ENCODE data around the gene CHSY3. TPM values are rescaled to one million over a fixed set of nuclear protein-coding genes. Genes with fewer than 3 reads are reported as not detected.

CHSY3 gene
- total and polyA plus RNA-seq, 7 donors: 0.33 to 2.9 (median 0.67) TPM

- intact Hi-C loops (cut with DNase I): no loop called here
- 74 to 79% (median 76%) methylated on average over 2 of the region's 2 CpGs for WGBS, 3 donors
- no peak for TF ChIP-seq CTCF (IDR thresholded peaks at IDR 0.05)
These were observed 31.4 kb downstream of the CHSY3 start for GRCh38 chr5:129935626-129936025.

GRCh38 chr5:129938077-129938476 lies 33.8 kb downstream of the CHSY3 start:
- intact Hi-C loops (cut with DNase I): no loop called here
- no peak for TF ChIP-seq CTCF (IDR thresholded peaks at IDR 0.05)

More at GRCh38 chr5:129935626-129936025, 31.4 kb downstream of the CHSY3 start:
- Histone ChIP-seq H3K4me1 (no peaks in the 10 kb centered on the region), H3K4me3 (no peak overlapping the region), H3K9me3 (no peaks in the 10 kb centered on the region), H3K27me3 (ENCODE audit: insufficient read depth in 3 of 3, low read length in 2 of 3) (no peaks in the 10 kb centered on the region), H3K27ac (no peak overlapping the region), H3K36me3 (ENCODE audit: insufficient read depth in 1 of 2, low read depth in 1 of 2) (no peaks in the 10 kb centered on the region)
- DNase-seq (no peak), ATAC-seq (no peak)

GRCh38 chr5:129943936-129944335 lies 39.7 kb downstream of the CHSY3 start:
- WGBS, 3 donors: 0 to 85% (median 23%) methylated on average over 1 of the region's 1 CpG
- no peak overlapping the region for H3K27ac ChIP-seq
- ATAC-seq (no peak), DNase-seq (no peak)
- no peak overlapping the region for H3K4me3 ChIP-seq
- intact Hi-C loops (cut with DNase I): no loop called here
- no peaks in the 10 kb centered on the region for H3K4me1 ChIP-seq
- H3K9me3 ChIP-seq: no peaks in the 10 kb centered on the region
- TF ChIP-seq CTCF (IDR thresholded peaks at IDR 0.05): no peak
- H3K27me3 ChIP-seq (ENCODE audit: insufficient read depth in 3 of 3, low read length in 2 of 3): no peaks in the 10 kb centered on the region
- H3K36me3 ChIP-seq (ENCODE audit: insufficient read depth in 1 of 2, low read depth in 1 of 2): no peaks in the 10 kb centered on the region

More at GRCh38 chr5:129938077-129938476, 33.8 kb downstream of the CHSY3 start:
- Histone ChIP-seq H3K36me3 (ENCODE audit: insufficient read depth in 1 of 2, low read depth in 1 of 2) (no peaks in the 10 kb centered on the region), H3K4me3 (no peak overlapping the region), H3K9me3 (no peaks in the 10 kb centered on the region), H3K27me3 (ENCODE audit: insufficient read depth in 3 of 3, low read length in 2 of 3) (no peaks in the 10 kb centered on the region), H3K4me1 (no peaks in the 10 kb centered on the region), H3K27ac (no peak overlapping the region)
- ATAC-seq: no peak
- no peak for DNase-seq
- WGBS, 3 donors: 87 to 93% (median 92%) methylated on average over 3 of the region's 3 CpGs

- DNase-seq (no peak), ATAC-seq (no peak)
- intact Hi-C loops (cut with DNase I): no loop called here
These were observed 40.8 kb downstream of the CHSY3 start for GRCh38 chr5:129945028-129945427.

More at GRCh38 chr5:129945028-129945427, 40.8 kb downstream of the CHSY3 start:
- Histone ChIP-seq H3K27ac (no peak overlapping the region), H3K4me3 (no peak overlapping the region), H3K4me1 (no peaks in the 10 kb centered on the region), H3K9me3 (no peaks in the 10 kb centered on the region), H3K27me3 (ENCODE audit: insufficient read depth in 3 of 3, low read length in 2 of 3) (no peaks in the 10 kb centered on the region), H3K36me3 (ENCODE audit: insufficient read depth in 1 of 2, low read depth in 1 of 2) (no peaks in the 10 kb centered on the region)
- TF ChIP-seq CTCF (IDR thresholded peaks at IDR 0.05): no peak
